Sciatic nerve (tissue), 2 donors: ENCODE results near the gene LDB3. TPM values are rescaled to one million over a fixed set of nuclear protein-coding genes. Genes with fewer than 3 reads are reported as not detected.

Experiments used
- ATAC-seq: fragments of 200-7000 bp; cut with Tn5 transposase; one replicate; pipeline ENCODE4 v1.9.1; 2020; ENCODE audit warnings: mild to moderate bottlenecking, moderate library complexity
- DNase-seq: peaks from one replicate; pipeline ENCODE4 v3.0.0-alpha.2; 2020; ENCODE audit warnings: low spot score
- intact Hi-C: fragments of 100-400 bp; cut with DNase I; formaldehyde crosslinking; loops from one replicate; pipeline ENCODE4 v1.14.2; 2022
- total RNA-seq: library from RNA; stranded (reverse); fragmentation: NEBNext Ultra II Directional; extraction: Animal tissue kit (Norgen Biotek cat#: 25700); gene quantifications from one replicate; pipeline ENCODE4 v1.2.1, GENCODE V29; 2021
- donor health status: DM: no; HTN: no; CAD: no.
- donor health status: DM: no; HTN: no; CAD: no.

Gene LDB3
- total RNA-seq, 1 donor from 2014 or later, result 4.9 TPM

- ATAC-seq (no peak), DNase-seq (no peak)
- intact Hi-C loops, result no loop called here
Observed at GRCh38 chr10:86742230-86742629, 73.9 kb downstream of the LDB3 start.

- intact Hi-C loops, result no loop called here
- no peak for DNase-seq
- peak; percentile 89 for ATAC-seq
Observed at GRCh38 chr10:86744067-86744725, 75.9 kb downstream of the LDB3 start.

- intact Hi-C loops, result no loop called here
- DNase-seq (no peak), ATAC-seq (no peak)
Observed at GRCh38 chr10:86747796-86748581, 79.7 kb downstream of the LDB3 start.

- intact Hi-C loops, result loop anchor here (5.0 kb wide), 1 partner anchor 33 kb away; no protein-coding TSS in a partner anchor
Observed at GRCh38 chr10:86749854-86750253, 81.5 kb downstream of the LDB3 start.

GRCh38 chr10:86751477-86751876 lies 83.2 kb downstream of the LDB3 start:
- no peak for ATAC-seq
- intact Hi-C loops, result loop anchor here (5.0 kb wide), 1 partner anchor 34 kb away; no protein-coding TSS in a partner anchor
- DNase-seq, result no peak

More at GRCh38 chr10:86749854-86750253, 81.5 kb downstream of the LDB3 start:
- ATAC-seq (no peak), DNase-seq (no peak)

GRCh38 chr10:86752311-86752710 lies 84.0 kb downstream of the LDB3 start:
- DNase-seq (no peak), ATAC-seq (no peak)

GRCh38 chr10:86753051-86753450 lies 84.7 kb downstream of the LDB3 start:
- ATAC-seq, result no peak
- no peak for DNase-seq
- intact Hi-C loops, result loop anchor here (5.0 kb wide), 1 partner anchor 36 kb away; no protein-coding TSS in a partner anchor

More at GRCh38 chr10:86752311-86752710, 84.0 kb downstream of the LDB3 start:
- intact Hi-C loops, result loop anchor here (5.0 kb wide), 1 partner anchor 35 kb away; no protein-coding TSS in a partner anchor

- DNase-seq, result no peak
- intact Hi-C loops, result loop anchor here (5.0 kb wide), 1 partner anchor 37 kb away; no protein-coding TSS in a partner anchor
- ATAC-seq, result no peak
Observed at GRCh38 chr10:86753638-86754434, 85.5 kb downstream of the LDB3 start.

- DNase-seq, result no peak
- intact Hi-C loops, result no loop called here
- no peak for ATAC-seq
Observed at GRCh38 chr10:86755454-86755739, 87.1 kb downstream of the LDB3 start.

- ATAC-seq (peak; percentile 89), DNase-seq (peak; percentile 95)
- intact Hi-C loops, result no loop called here
Observed at GRCh38 chr10:86755740-86756510, 87.6 kb downstream of the LDB3 start.

- DNase-seq (peak; percentile 64), ATAC-seq (peak; percentile 1)
- intact Hi-C loops, result no loop called here
Observed at GRCh38 chr10:86756511-86757112, 88.3 kb downstream of the LDB3 start, which contains the start of gene BMPR1A. Gene BMPR1A (plus strand): TSS chr10:86756619. CDS start chr10:86876019, 119,400 bp downstream.

GRCh38 chr10:86757113-86757972 lies 89.0 kb downstream of the LDB3 start:
- intact Hi-C loops, result no loop called here
- DNase-seq (peak; percentile 69), ATAC-seq (peak; percentile 12)

GRCh38 chr10:86758189-86759072 lies 90.1 kb downstream of the LDB3 start:
- ATAC-seq, result no peak
- intact Hi-C loops, result no loop called here
- DNase-seq, result no peak

- intact Hi-C loops, result no loop called here
Observed at GRCh38 chr10:86759073-86759672, 90.9 kb downstream of the LDB3 start.

GRCh38 chr10:86763404-86763803 lies 95.1 kb downstream of the LDB3 start:
- intact Hi-C loops, result no loop called here
- DNase-seq (no peak), ATAC-seq (no peak)

More at GRCh38 chr10:86759073-86759672, 90.9 kb downstream of the LDB3 start:
- ATAC-seq (no peak), DNase-seq (no peak)

GRCh38 chr10:86765548-86765947 lies 97.2 kb downstream of the LDB3 start:
- intact Hi-C loops, result no loop called here
- ATAC-seq (no peak), DNase-seq (no peak)
